GM12878 (cell line): ENCODE data around the gene SMIM20. TPM values are rescaled to one million over a fixed set of nuclear protein-coding genes. Genes with fewer than 3 reads are reported as not detected.

ENCODE experiments used
- ATAC-seq: fragments of 200-7000 bp; cut with Tn5 transposase; 3 replicates; pipeline ENCODE4 v1.9.1; 2020; ENCODE audit warnings: mild to moderate bottlenecking, moderate library complexity
- BruUV-seq: library from RNA; stranded (reverse); fragments of 400-500 nt; replicated peaks from 2 replicates; lab custom pipeline; 2021; lab: Mats Ljungman, UMichigan
- CTCF ChIA-PET: fragments of 300-600 bp; sonication (Branson Sonifier 250); formaldehyde crosslinking; extraction: SDS; loops from one replicate; lab custom pipeline; 2021; ENCODE audit warnings: inconsistent platforms; lab: Yijun Ruan, JAX
- POLR2A ChIA-PET: fragments of 350-600 bp; formaldehyde crosslinking; extraction: SDS; loops from one replicate; lab custom pipeline; 2021; ENCODE audit warnings: inconsistent platforms; lab: Charles Lee
- RAD21 ChIA-PET: fragments of 300-600 bp; sonication (Branson Sonifier 250); formaldehyde crosslinking; loops from one replicate; lab custom pipeline; 2023; ENCODE audit warnings: antibody characterized with exemption; ENCODE audit not compliant: unreplicated experiment; lab: Charles Lee
- SMC1A ChIA-PET: fragments of 300-600 bp; sonication (Branson Sonifier 250); formaldehyde crosslinking; loops from one replicate; lab custom pipeline; 2023; ENCODE audit not compliant: unreplicated experiment, uncharacterized antibody; lab: Charles Lee
- DNase-seq: peaks from one replicate; pipeline ENCODE4 v3.0.0-alpha.2; 2011; ENCODE audit warnings: low read depth, low spot score
- FAIRE-seq: peaks from 3 replicates; lab custom pipeline; 2011; peaks lifted over from hg19 to GRCh38; lab: Jason Lieb, UNC
- H2AFZ ChIP-seq: 2 replicates; pipeline ENCODE4 v1.6.0; 2011; ENCODE audit warnings: low read depth, low read length, control low read depth; ENCODE audit not compliant: control insufficient read depth
- H3K27ac ChIP-seq: 2 replicates; pipeline ENCODE4 v1.5.1; 2011; ENCODE audit warnings: control low read depth; ENCODE audit not compliant: control insufficient read depth, insufficient read depth
- H3K27me3 ChIP-seq, 2 experiments: replicated peaks in 1 of 2; 2 replicates each; pipeline versions ENCODE4 v1.6.0 to v1.6.1; 2011; ENCODE audit warnings: low read length in 1 of 2; ENCODE audit not compliant: control insufficient read depth in 2 of 2, insufficient read depth in 2 of 2
- H3K36me3 ChIP-seq, 2 experiments: 2 replicates each; pipeline ENCODE4 v1.5.1; 2011; ENCODE audit warnings: low read length in 1 of 2; ENCODE audit not compliant: control insufficient read depth in 2 of 2, insufficient read depth in 2 of 2
- H3K4me1 ChIP-seq: 2 replicates; pipeline ENCODE4 v1.6.1; 2011; ENCODE audit warnings: mild to moderate bottlenecking, low read length, moderate library complexity, mixed read lengths; ENCODE audit not compliant: control insufficient read depth, insufficient read depth
- H3K4me2 ChIP-seq: 2 replicates; pipeline ENCODE4 v1.6.0; 2011; ENCODE audit warnings: control low read depth; ENCODE audit not compliant: control insufficient read depth, insufficient read depth
- H3K4me3 ChIP-seq: fragments of 200-600 bp; sonication (generic); 2 replicates; pipeline ENCODE4 v1.5.1; 2016
- H3K79me2 ChIP-seq: 2 replicates; pipeline ENCODE4 v1.6.0; 2011; ENCODE audit warnings: low read length; ENCODE audit not compliant: control insufficient read depth, insufficient read depth
- H3K9ac ChIP-seq: 2 replicates; pipeline ENCODE4 v1.8.0; 2011; ENCODE audit warnings: low read length, control low read depth, mixed read lengths; ENCODE audit not compliant: control insufficient read depth, insufficient read depth
- H3K9me3 ChIP-seq: replicated peaks from 3 replicates; pipeline ENCODE4 v1.5.1; 2011; ENCODE audit warnings: mild to moderate bottlenecking, low read length; ENCODE audit not compliant: control insufficient read depth, insufficient read depth
- H4K20me1 ChIP-seq: 2 replicates; pipeline ENCODE4 v1.6.0; 2011; ENCODE audit not compliant: control insufficient read depth, insufficient read depth
- IRF3 ChIP-seq: fragments of 450-650 bp; IDR thresholded peaks from 2 replicates; pipeline ENCODE4 v1.6.1; 2014; ENCODE audit warnings: mild to moderate bottlenecking
- MTA3 ChIP-seq: IDR thresholded peaks from 2 replicates; pipeline ENCODE4 v1.6.1; 2012; ENCODE audit warnings: low read length, inconsistent platforms, borderline replicate concordance
- NR2F1 ChIP-seq: fragments of 450-650 bp; conservative IDR thresholded peaks from 2 replicates; pipeline ENCODE4 v1.6.1; 2017; ENCODE audit warnings: mild to moderate bottlenecking
- PML ChIP-seq: IDR thresholded peaks from 2 replicates; pipeline ENCODE4 v1.6.1; 2012; ENCODE audit warnings: low read length, inconsistent platforms
- TBL1XR1 ChIP-seq: IDR thresholded peaks from 2 replicates; pipeline ENCODE4 v1.6.1; 2012; ENCODE audit warnings: low read depth, low read length, improper control_type of control experiment
- WRNIP1 ChIP-seq: IDR thresholded peaks from 2 replicates; pipeline ENCODE4 v1.6.1; 2011; ENCODE audit warnings: low read depth, low read length, improper control_type of control experiment, borderline replicate concordance
- ZBED1 ChIP-seq: IDR thresholded peaks from 2 replicates; pipeline ENCODE4 v1.6.1; 2016; ENCODE audit warnings: borderline replicate concordance
- WGBS: methylation state at CpG from one replicate; pipeline ENCODE4 v1.1.6; 2016; ENCODE audit warnings: low lambda C conversion rate; ENCODE audit not compliant: insufficient replicate concordance, insufficient coverage; ENCODE audit errors: missing lambda C conversion rate; 5-methylcytosine and 5-hydroxymethylcytosine counted together
- in situ Hi-C: fragments of 300-500 bp; cut with MboI; formaldehyde crosslinking; loops from 9 replicates; pipeline ENCODE4 v1.14.3; 2018; ENCODE audit warnings: mixed read lengths
- intact Hi-C: fragments of 100-400 bp; cut with micrococcal nuclease; formaldehyde crosslinking; loops from one replicate; pipeline ENCODE4 v1.14.2; 2022; ENCODE audit not compliant: unreplicated experiment
- polyA plus RNA-seq, 11 experiments: library from polyadenylated mRNA; depleted of rRNA in 4 of 11; unstranded in 6 of 11; stranded (reverse) in 5 of 11; fragments of >200 nt; fragmentation: Nextera tagmentation in 4 of 11; fragmentation: Illumina TruSeq in 1 of 11; extraction: Ambion mirVana in 4 of 11; extraction: Trizol in 1 of 11; gene quantifications; 1 replicate in 1 of 11; 2 replicates in 10 of 11; pipeline versions ENCODE4 v1.2.1 to v1.2.3, GENCODE V29; 2011 to 2016; ENCODE audit warnings: inconsistent platforms in 2 of 11, missing spikeins in 2 of 11, low read depth in 1 of 11
- total RNA-seq, 4 experiments: library from RNA; depleted of rRNA in 3 of 4; stranded (reverse); fragments of >200 nt in 3 of 4; fragmentation: Illumina TruSeq in 1 of 4; extraction: Trizol in 1 of 4; gene quantifications; 2 replicates each; pipeline versions ENCODE4 v1.2.1 to v1.2.3, GENCODE V29; 2013 to 2021
- TF ChIP-seq, protein P1 (sequence below): fragments of 450-650 bp; conservative IDR thresholded peaks from 2 replicates; pipeline ENCODE4 v1.6.1; 2017; ENCODE audit warnings: mild to moderate bottlenecking, moderate library complexity

SMIM20 gene
- total and polyA plus RNA-seq, 10 of the 15 experiments (the other 5 are each of a cell fraction or from before 2014, with no cell fraction given) = 17.3 to 38.0 (median 28.8) TPM

DNA sequence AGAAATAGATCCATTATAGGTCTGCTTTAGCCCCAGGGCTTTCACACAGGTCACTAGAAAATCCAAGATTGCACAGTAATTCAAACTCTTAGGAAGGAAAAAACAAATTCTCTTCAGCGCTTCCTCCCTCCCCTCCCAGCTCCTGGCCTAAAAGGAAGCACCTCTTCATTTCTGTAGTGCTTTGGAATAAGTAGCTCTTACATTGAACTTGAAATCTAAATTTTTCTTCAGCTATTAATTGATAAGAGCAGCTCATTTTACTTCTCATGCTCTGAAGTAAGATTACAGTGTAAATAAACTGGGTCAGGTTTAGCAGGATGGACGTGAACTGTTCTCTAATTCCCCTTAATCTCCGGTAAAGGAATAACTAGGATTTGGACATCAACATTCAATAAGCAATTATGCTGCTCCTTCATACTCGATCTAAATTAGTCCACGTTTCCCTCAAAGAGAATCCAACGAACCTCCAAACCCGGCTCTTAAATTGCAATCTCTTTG, 40.3 kb upstream of the SMIM20 start:
- no TSS peak for BruUV-seq
- H3K79me2 ChIP-seq = no peaks in the 10 kb centered on the region
- no peak for DNase-seq
- H3K4me1 ChIP-seq = peaks cover 87% of the 10 kb centered on the region
- no peak overlapping the region for H3K4me3 ChIP-seq
- no peaks in the 10 kb centered on the region for H4K20me1 ChIP-seq
- no peak overlapping the region for H3K4me2 ChIP-seq
- in situ Hi-C loops (no loop called here), intact Hi-C loops (no loop called here)
- ChIA-PET SMC1A (interaction anchor here (0.7 to 1.6 kb wide), 7 partner anchors 14 to 41 kb away, joined by 3 to 7 read pairs (median 5); partner anchors contain the start of gene SMIM20), POLR2A (interaction anchor here (1.0 to 1.3 kb wide), 5 partner anchors 9 to 40 kb away, joined by 3 to 8 read pairs (median 4); no protein-coding TSS in a partner anchor), RAD21 (interaction anchor here (0.5 to 1.2 kb wide), 6 partner anchors 9 to 342 kb away, joined by 3 read pairs; partner anchors contain the start of gene SMIM20), CTCF (interaction anchor here (1.1 to 1.5 kb wide), 2 partner anchors 10 to 14 kb away, joined by 3 read pairs; no protein-coding TSS in a partner anchor)
- H3K9me3 ChIP-seq = peaks cover 12% of the 10 kb centered on the region; the same call in 2 of the 3 replicates
- no peak for TF ChIP-seq MTA3
- TF ChIP-seq TBL1XR1 = no peak
- no peak for TF ChIP-seq PML
- no peak for TF ChIP-seq IRF3
- TF ChIP-seq, protein P1, sequence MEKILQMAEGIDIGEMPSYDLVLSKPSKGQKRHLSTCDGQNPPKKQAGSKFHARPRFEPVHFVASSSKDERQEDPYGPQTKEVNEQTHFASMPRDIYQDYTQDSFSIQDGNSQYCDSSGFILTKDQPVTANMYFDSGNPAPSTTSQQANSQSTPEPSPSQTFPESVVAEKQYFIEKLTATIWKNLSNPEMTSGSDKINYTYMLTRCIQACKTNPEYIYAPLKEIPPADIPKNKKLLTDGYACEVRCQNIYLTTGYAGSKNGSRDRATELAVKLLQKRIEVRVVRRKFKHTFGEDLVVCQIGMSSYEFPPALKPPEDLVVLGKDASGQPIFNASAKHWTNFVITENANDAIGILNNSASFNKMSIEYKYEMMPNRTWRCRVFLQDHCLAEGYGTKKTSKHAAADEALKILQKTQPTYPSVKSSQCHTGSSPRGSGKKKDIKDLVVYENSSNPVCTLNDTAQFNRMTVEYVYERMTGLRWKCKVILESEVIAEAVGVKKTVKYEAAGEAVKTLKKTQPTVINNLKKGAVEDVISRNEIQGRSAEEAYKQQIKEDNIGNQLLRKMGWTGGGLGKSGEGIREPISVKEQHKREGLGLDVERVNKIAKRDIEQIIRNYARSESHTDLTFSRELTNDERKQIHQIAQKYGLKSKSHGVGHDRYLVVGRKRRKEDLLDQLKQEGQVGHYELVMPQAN = no peak
- TF ChIP-seq WRNIP1 = no peak
- TF ChIP-seq NR2F1 = no peak
- TF ChIP-seq ZBED1 = no peak
- ATAC-seq = no peak
- H3K36me3 ChIP-seq = no peaks in the 10 kb centered on the region
- no peaks in the 10 kb centered on the region; a peak in 1 of 4 replicates for H3K27me3 ChIP-seq
- FAIRE-seq = no peak
- WGBS = 57% methylated on average over 7 of the region's 7 CpGs
- peak overlapping the region; percentile 89; the same call in 1 of the 2 replicates for H3K27ac ChIP-seq
- H3K9ac ChIP-seq = no peak overlapping the region
- H2AFZ ChIP-seq = no peak overlapping the region; the same call in 1 of the 2 replicates
